ENCODE data around the gene ACOT7.

The ACOT7 gene

DNA sequence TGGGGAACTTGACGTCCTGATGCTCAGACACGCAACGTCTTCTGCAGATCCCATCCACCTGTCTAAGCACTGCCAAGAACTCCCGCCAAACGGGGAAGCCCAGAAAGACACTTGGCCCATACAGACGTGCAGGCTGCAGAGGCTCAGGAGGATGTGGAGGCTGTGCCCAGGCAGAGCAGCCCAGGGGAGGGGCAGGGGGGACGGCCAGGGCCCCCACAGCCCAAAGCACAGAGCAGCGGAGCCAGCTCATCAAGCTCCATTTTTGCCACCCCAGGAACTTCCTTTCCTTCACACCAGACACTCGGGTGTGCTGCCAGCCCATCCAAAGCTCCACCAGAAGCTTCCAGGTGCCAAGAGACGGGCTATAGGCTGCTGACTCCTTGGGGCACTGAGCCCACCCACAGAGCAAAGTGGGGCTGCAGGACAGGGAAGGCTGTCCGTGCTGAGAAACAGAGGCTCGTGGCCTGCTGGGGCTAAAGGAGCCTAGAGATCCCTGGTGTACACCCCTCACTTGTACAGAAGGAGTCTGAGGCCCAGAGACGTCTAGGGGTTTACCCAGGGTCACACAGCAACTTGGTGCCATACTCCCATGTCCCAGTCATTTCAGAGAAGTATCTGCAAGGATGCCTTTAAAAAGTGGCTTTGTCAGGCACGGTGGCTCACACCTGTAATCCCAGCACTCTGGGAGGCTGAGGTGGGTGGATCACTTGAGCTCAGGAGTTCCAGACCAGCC, 59.1 kb downstream of the ACOT7 start:
- Histone ChIP-seq H3K79me2 (ENCODE audit: insufficient read depth, low read length) (no peaks in the 10 kb centered on the region), H3F3A (ENCODE audit: insufficient read depth) (no peaks in the 10 kb centered on the region), H4K20me1 (ENCODE audit: low read depth, low read length) (no peaks in the 10 kb centered on the region), H3K36me3 (ENCODE audit: low read length) (no peaks in the 10 kb centered on the region), H3K9ac (ENCODE audit: low read length) (no peak overlapping the region), H3K27ac (ENCODE audit: low read depth, low read length) (no peak overlapping the region), H3K4me3 (ENCODE audit: insufficient read depth, low read length, poor library complexity, severe bottlenecking) (no peak overlapping the region), H3K9me3 (ENCODE audit: insufficient read depth, low read length) (no peaks in the 10 kb centered on the region), H2AFZ (ENCODE audit: low read depth, low read length, severe bottlenecking) (no peak overlapping the region), H3K4me2 (ENCODE audit: low read depth, low read length, poor library complexity, severe bottlenecking) (no peak overlapping the region), H3K27me3 (ENCODE audit: low read length) (no peaks in the 10 kb centered on the region), H3K9me2 (replicated peaks; ENCODE audit: insufficient read depth, low read length) (no peaks in the 10 kb centered on the region)
- no peak for TF ChIP-seq EZH2phosphoT487 (conservative IDR thresholded peaks at IDR 0.05; ENCODE audit: low read length)
- TF ChIP-seq, protein P1, sequence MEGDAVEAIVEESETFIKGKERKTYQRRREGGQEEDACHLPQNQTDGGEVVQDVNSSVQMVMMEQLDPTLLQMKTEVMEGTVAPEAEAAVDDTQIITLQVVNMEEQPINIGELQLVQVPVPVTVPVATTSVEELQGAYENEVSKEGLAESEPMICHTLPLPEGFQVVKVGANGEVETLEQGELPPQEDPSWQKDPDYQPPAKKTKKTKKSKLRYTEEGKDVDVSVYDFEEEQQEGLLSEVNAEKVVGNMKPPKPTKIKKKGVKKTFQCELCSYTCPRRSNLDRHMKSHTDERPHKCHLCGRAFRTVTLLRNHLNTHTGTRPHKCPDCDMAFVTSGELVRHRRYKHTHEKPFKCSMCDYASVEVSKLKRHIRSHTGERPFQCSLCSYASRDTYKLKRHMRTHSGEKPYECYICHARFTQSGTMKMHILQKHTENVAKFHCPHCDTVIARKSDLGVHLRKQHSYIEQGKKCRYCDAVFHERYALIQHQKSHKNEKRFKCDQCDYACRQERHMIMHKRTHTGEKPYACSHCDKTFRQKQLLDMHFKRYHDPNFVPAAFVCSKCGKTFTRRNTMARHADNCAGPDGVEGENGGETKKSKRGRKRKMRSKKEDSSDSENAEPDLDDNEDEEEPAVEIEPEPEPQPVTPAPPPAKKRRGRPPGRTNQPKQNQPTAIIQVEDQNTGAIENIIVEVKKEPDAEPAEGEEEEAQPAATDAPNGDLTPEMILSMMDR (IDR thresholded peaks at IDR 0.05; ENCODE audit: insufficient read depth, low read length, poor library complexity, severe bottlenecking): no peak

DNA sequence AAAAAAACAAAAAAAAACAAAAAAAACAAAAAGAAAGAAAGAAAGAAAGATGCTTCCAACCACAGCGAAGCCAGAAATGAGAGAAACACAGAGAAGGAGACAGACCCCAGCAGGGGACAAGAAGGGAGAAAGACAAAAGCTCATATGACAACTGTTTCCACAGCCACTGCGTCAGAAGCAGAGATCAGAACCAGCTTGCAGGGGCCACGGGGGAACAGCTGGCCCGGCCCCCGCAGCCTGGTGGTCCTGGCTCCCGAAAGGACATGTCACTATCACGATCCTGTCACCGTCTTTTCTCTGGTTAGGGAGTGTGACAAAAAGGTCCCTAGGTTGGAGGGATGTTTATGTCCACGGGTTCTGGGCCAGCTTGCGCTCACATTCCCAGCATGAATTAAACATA, 60.7 kb downstream of the ACOT7 start:
- H3F3A ChIP-seq (ENCODE audit: insufficient read depth): no peaks in the 10 kb centered on the region
- H3K9me3 ChIP-seq (ENCODE audit: insufficient read depth, low read length): no peaks in the 10 kb centered on the region
- H3K27ac ChIP-seq (ENCODE audit: low read depth, low read length): no peak overlapping the region
- TF ChIP-seq, protein P1 (IDR thresholded peaks at IDR 0.05; ENCODE audit: insufficient read depth, low read length, poor library complexity, severe bottlenecking): no peak
- no peak for TF ChIP-seq EZH2phosphoT487 (conservative IDR thresholded peaks at IDR 0.05; ENCODE audit: low read length)
- H3K4me2 ChIP-seq (ENCODE audit: low read depth, low read length, poor library complexity, severe bottlenecking): no peak overlapping the region
- no peaks in the 10 kb centered on the region for H3K9me2 ChIP-seq (replicated peaks; ENCODE audit: insufficient read depth, low read length)
- H4K20me1 ChIP-seq (ENCODE audit: low read depth, low read length): no peaks in the 10 kb centered on the region
- H3K79me2 ChIP-seq (ENCODE audit: insufficient read depth, low read length): no peaks in the 10 kb centered on the region
- no peaks in the 10 kb centered on the region for H3K27me3 ChIP-seq (ENCODE audit: low read length)
- H3K9ac ChIP-seq (ENCODE audit: low read length): no peak overlapping the region
- H2AFZ ChIP-seq (ENCODE audit: low read depth, low read length, severe bottlenecking): no peak overlapping the region
- H3K4me3 ChIP-seq (ENCODE audit: insufficient read depth, low read length, poor library complexity, severe bottlenecking): no peak overlapping the region
- no peaks in the 10 kb centered on the region for H3K36me3 ChIP-seq (ENCODE audit: low read length)

DNA sequence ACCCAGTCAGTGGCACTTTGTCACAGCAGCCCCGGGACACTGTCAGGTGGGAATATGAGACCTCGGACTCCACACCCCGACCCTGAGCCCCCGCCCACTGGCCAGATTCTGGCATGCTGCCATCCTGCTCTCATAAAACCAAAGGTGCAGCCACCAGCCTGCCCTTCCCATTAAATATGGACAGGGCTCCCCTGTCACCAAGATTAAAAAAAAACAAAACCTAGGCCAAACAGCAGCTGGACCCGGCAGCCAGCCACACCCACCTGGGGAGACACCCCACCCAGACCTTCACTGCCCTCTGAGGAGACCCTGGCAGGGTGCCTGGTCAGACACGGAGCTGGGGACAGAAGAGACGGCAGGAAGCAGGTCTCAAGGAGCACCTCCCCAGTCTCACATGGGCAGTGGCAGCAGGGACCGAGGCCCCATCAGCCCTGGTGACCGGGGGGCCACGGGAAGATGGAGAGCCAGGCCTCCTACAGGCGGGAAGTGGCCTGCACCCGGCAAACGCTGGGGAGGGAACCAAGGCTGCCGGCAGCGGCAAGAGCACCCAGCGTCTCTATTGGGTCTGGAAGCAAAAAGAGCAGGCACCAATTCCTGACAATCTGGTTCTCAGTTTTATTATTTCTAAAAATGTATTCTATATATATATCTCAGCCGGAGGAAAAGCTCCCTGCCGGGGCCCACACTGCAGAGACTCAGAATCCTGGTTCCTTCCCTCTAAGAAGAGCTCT, 61.9 kb downstream of the ACOT7 start:
- TF ChIP-seq, protein P1 (IDR thresholded peaks at IDR 0.05; ENCODE audit: insufficient read depth, low read length, poor library complexity, severe bottlenecking): no peak
- no peak for TF ChIP-seq EZH2phosphoT487 (conservative IDR thresholded peaks at IDR 0.05; ENCODE audit: low read length)

More for the DNA sequence above, 61.9 kb downstream of the ACOT7 start:
- H3F3A ChIP-seq (ENCODE audit: insufficient read depth): no peaks in the 10 kb centered on the region
- H3K27ac ChIP-seq (ENCODE audit: low read depth, low read length): no peak overlapping the region
- H3K36me3 ChIP-seq (ENCODE audit: low read length): no peaks in the 10 kb centered on the region
- H3K79me2 ChIP-seq (ENCODE audit: insufficient read depth, low read length): no peaks in the 10 kb centered on the region
- no peak overlapping the region for H2AFZ ChIP-seq (ENCODE audit: low read depth, low read length, severe bottlenecking)
- no peaks in the 10 kb centered on the region for H3K9me3 ChIP-seq (ENCODE audit: insufficient read depth, low read length)
- no peaks in the 10 kb centered on the region for H3K9me2 ChIP-seq (replicated peaks; ENCODE audit: insufficient read depth, low read length)
- no peak overlapping the region for H3K9ac ChIP-seq (ENCODE audit: low read length)
- no peaks in the 10 kb centered on the region for H4K20me1 ChIP-seq (ENCODE audit: low read depth, low read length)
- H3K4me2 ChIP-seq (ENCODE audit: low read depth, low read length, poor library complexity, severe bottlenecking): no peak overlapping the region
- no peak overlapping the region for H3K4me3 ChIP-seq (ENCODE audit: insufficient read depth, low read length, poor library complexity, severe bottlenecking)
- no peaks in the 10 kb centered on the region for H3K27me3 ChIP-seq (ENCODE audit: low read length)

Measured in SU-DHL-6 (cell line).